Rectal smooth muscle tissue (tissue), 1 donor: ENCODE measurements around the gene NAV3.

Source experiments
- H3K27ac ChIP-seq: one replicate; pipeline ENCODE4 v1.7.0; 2013; ENCODE audit warnings: low read depth, low read length, inconsistent platforms
- H3K27me3 ChIP-seq: one replicate; pipeline ENCODE4 v1.7.0; 2013; ENCODE audit warnings: low read length; ENCODE audit not compliant: control insufficient read depth, insufficient read depth
- H3K36me3 ChIP-seq: one replicate; pipeline ENCODE4 v1.7.0; 2013; ENCODE audit warnings: low read length; ENCODE audit not compliant: control insufficient read depth, insufficient read depth
- H3K4me1 ChIP-seq: one replicate; pipeline ENCODE4 v1.7.0; 2013; ENCODE audit warnings: low read length; ENCODE audit not compliant: control insufficient read depth, insufficient read depth
- H3K4me3 ChIP-seq: one replicate; pipeline ENCODE4 v1.7.0; 2013; ENCODE audit warnings: low read length
- H3K9ac ChIP-seq: one replicate; pipeline ENCODE4 v1.7.0; 2013; ENCODE audit warnings: low read length

Gene NAV3

GRCh38 chr12:78004249-78005093 is 173.8 kb downstream of the NAV3 start:
- no peak overlapping the region for H3K4me3 ChIP-seq
- H3K36me3 ChIP-seq: no peaks in the 10 kb centered on the region
- H3K9ac ChIP-seq: no peak overlapping the region
- no peaks in the 10 kb centered on the region for H3K27me3 ChIP-seq
- H3K4me1 ChIP-seq: no peaks in the 10 kb centered on the region
- H3K27ac ChIP-seq: no peak overlapping the region

- Histone ChIP-seq H3K36me3 (no peaks in the 10 kb centered on the region), H3K27me3 (no peaks in the 10 kb centered on the region)
Measured at GRCh38 chr12:78005094-78005492, 174.4 kb downstream of the NAV3 start.

GRCh38 chr12:78007173-78007572 is 176.5 kb downstream of the NAV3 start:
- Histone ChIP-seq H3K36me3 (no peaks in the 10 kb centered on the region), H3K9ac (no peak overlapping the region), H3K27ac (no peak overlapping the region), H3K27me3 (no peaks in the 10 kb centered on the region), H3K4me3 (no peak overlapping the region), H3K4me1 (no peaks in the 10 kb centered on the region)

More at GRCh38 chr12:78005094-78005492, 174.4 kb downstream of the NAV3 start:
- H3K4me1 ChIP-seq: no peaks in the 10 kb centered on the region
- no peak overlapping the region for H3K4me3 ChIP-seq
- H3K9ac ChIP-seq: no peak overlapping the region
- H3K27ac ChIP-seq: no peak overlapping the region

GRCh38 chr12:78009031-78009430 is 178.3 kb downstream of the NAV3 start:
- no peaks in the 10 kb centered on the region for H3K27me3 ChIP-seq
- H3K4me1 ChIP-seq: no peaks in the 10 kb centered on the region
- no peak overlapping the region for H3K4me3 ChIP-seq
- H3K9ac ChIP-seq: no peak overlapping the region
- H3K27ac ChIP-seq: no peak overlapping the region
- H3K36me3 ChIP-seq: no peaks in the 10 kb centered on the region

GRCh38 chr12:78018171-78018910 is 187.6 kb downstream of the NAV3 start:
- H3K27ac ChIP-seq: no peak overlapping the region
- H3K36me3 ChIP-seq: no peaks in the 10 kb centered on the region

GRCh38 chr12:78018939-78019338 is 188.2 kb downstream of the NAV3 start:
- Histone ChIP-seq H3K9ac (no peak overlapping the region), H3K4me1 (no peaks in the 10 kb centered on the region), H3K4me3 (no peak overlapping the region), H3K27ac (no peak overlapping the region), H3K36me3 (no peaks in the 10 kb centered on the region), H3K27me3 (no peaks in the 10 kb centered on the region)

More at GRCh38 chr12:78018171-78018910, 187.6 kb downstream of the NAV3 start:
- Histone ChIP-seq H3K9ac (no peak overlapping the region), H3K4me1 (no peaks in the 10 kb centered on the region), H3K4me3 (no peak overlapping the region), H3K27me3 (no peaks in the 10 kb centered on the region)

GRCh38 chr12:78028426-78028825 is 197.7 kb downstream of the NAV3 start:
- Histone ChIP-seq H3K27me3 (no peaks in the 10 kb centered on the region), H3K4me3 (no peak overlapping the region), H3K9ac (no peak overlapping the region), H3K36me3 (no peaks in the 10 kb centered on the region), H3K27ac (no peak overlapping the region), H3K4me1 (no peaks in the 10 kb centered on the region)

- H3K4me1 ChIP-seq: no peaks in the 10 kb centered on the region
- H3K4me3 ChIP-seq: no peak overlapping the region
- H3K36me3 ChIP-seq: no peaks in the 10 kb centered on the region
- no peak overlapping the region for H3K9ac ChIP-seq
- H3K27ac ChIP-seq: no peak overlapping the region
- no peaks in the 10 kb centered on the region for H3K27me3 ChIP-seq
Measured at GRCh38 chr12:78034025-78034424, 203.3 kb downstream of the NAV3 start.

- no peak overlapping the region for H3K4me3 ChIP-seq
Measured at GRCh38 chr12:78035901-78036606, 205.4 kb downstream of the NAV3 start.

GRCh38 chr12:78036874-78037273 is 206.2 kb downstream of the NAV3 start:
- Histone ChIP-seq H3K4me1 (no peaks in the 10 kb centered on the region), H3K27ac (no peak overlapping the region), H3K27me3 (no peaks in the 10 kb centered on the region), H3K36me3 (no peaks in the 10 kb centered on the region), H3K9ac (no peak overlapping the region), H3K4me3 (no peak overlapping the region)

More at GRCh38 chr12:78035901-78036606, 205.4 kb downstream of the NAV3 start:
- Histone ChIP-seq H3K9ac (no peak overlapping the region), H3K27me3 (no peaks in the 10 kb centered on the region), H3K36me3 (no peaks in the 10 kb centered on the region), H3K4me1 (no peaks in the 10 kb centered on the region), H3K27ac (no peak overlapping the region)

- H3K27ac ChIP-seq: no peak overlapping the region
Measured at GRCh38 chr12:78037707-78038106, 207.0 kb downstream of the NAV3 start.

GRCh38 chr12:78038541-78038940 is 207.8 kb downstream of the NAV3 start:
- H3K4me3 ChIP-seq: no peak overlapping the region
- H3K9ac ChIP-seq: no peak overlapping the region
- H3K4me1 ChIP-seq: no peaks in the 10 kb centered on the region
- no peaks in the 10 kb centered on the region for H3K27me3 ChIP-seq
- no peaks in the 10 kb centered on the region for H3K36me3 ChIP-seq
- no peak overlapping the region for H3K27ac ChIP-seq

More at GRCh38 chr12:78037707-78038106, 207.0 kb downstream of the NAV3 start:
- no peak overlapping the region for H3K4me3 ChIP-seq
- no peaks in the 10 kb centered on the region for H3K27me3 ChIP-seq
- H3K4me1 ChIP-seq: no peaks in the 10 kb centered on the region
- H3K36me3 ChIP-seq: no peaks in the 10 kb centered on the region
- no peak overlapping the region for H3K9ac ChIP-seq
